ENCODE results near the gene STK25. TPM values are rescaled to one million over a fixed set of nuclear protein-coding genes. Genes with fewer than 3 reads are reported as not detected.

The STK25 gene
- total and polyA plus RNA-seq, 2 donors (not counting 3 experiments of a cell fraction or from before 2014, with no cell fraction given): 286 to 715 TPM

DNA sequence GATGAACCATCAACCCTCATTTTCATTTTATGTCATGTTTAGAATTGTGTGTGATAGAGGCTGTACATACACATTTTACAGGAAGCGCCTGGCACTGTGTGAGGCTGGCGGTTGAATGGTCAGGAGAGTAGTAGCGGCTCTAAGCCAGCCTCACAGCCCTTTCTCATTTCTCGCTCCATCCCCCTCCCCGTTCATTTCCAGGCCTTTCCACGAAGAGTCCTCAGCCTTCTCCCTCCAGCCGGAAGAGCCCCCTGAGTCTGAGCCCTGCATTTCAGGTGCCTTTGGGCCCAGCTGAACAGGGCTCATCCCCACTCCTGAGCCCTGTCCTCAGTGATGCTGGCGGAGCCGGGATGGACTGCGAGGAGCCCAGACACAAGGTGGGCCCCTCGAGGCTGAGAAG lies 51.8 kb downstream of the STK25 start:
- DNase-seq (ENCODE audit: low read depth, low spot score) (no peak), FAIRE-seq (no peak)
- Histone ChIP-seq H3K9ac (replicated peaks; ENCODE audit: extremely low read depth, insufficient read depth, low read length) (no peak overlapping the region), H3K27ac (ENCODE audit: insufficient read depth, low read depth, low read length) (no peak overlapping the region), H3K79me2 (ENCODE audit: control insufficient read depth, insufficient read depth, low read length) (no peaks in the 10 kb centered on the region), H2AFZ (ENCODE audit: low read depth, low read length) (no peak overlapping the region), H3K9me1 (replicated peaks; ENCODE audit: control insufficient read depth, extremely low read depth, insufficient read depth, low read length) (no peaks in the 10 kb centered on the region), H3K27me3 (ENCODE audit: control insufficient read depth in 2 of 2, insufficient read depth in 2 of 2, low read length in 2 of 2) (no peaks in the 10 kb centered on the region), H3K4me3 (replicated peaks in 1 of 3; ENCODE audit: insufficient read depth in 1 of 3, low read depth in 1 of 3, low read length in 3 of 3) (no peak overlapping the region), H4K20me1 (replicated peaks; ENCODE audit: control insufficient read depth, extremely low read depth, insufficient read depth, low read length) (no peaks in the 10 kb centered on the region), H3K4me1 (ENCODE audit: control insufficient read depth, extremely low read depth, insufficient read depth, low read length) (no peaks in the 10 kb centered on the region), H3K4me2 (ENCODE audit: insufficient read depth, low read length) (no peak overlapping the region), H3K36me3 (ENCODE audit: control insufficient read depth in 2 of 2, extremely low read depth in 1 of 2, insufficient read depth in 2 of 2, low read length in 2 of 2) (no peaks in the 10 kb centered on the region), H3K9me3 (replicated peaks; ENCODE audit: control insufficient read depth, insufficient read depth, low read length) (no peaks in the 10 kb centered on the region)
- ChIA-PET POLR2A (no interaction called here), CTCF (no interaction called here)
- BruUV-seq (replicated peaks): no TSS peak
- dilution Hi-C loops (cut with MboI; ENCODE audit: extremely low pct_ligation_motif_present, low sequenced_read_pairs): no loop called here
- intact Hi-C loops (cut with micrococcal nuclease): loop anchor here (5.0 kb wide), 1 partner anchor 74 kb away; no protein-coding TSS in a partner anchor
- TF ChIP-seq, protein P1, sequence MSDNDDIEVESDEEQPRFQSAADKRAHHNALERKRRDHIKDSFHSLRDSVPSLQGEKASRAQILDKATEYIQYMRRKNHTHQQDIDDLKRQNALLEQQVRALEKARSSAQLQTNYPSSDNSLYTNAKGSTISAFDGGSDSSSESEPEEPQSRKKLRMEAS (IDR thresholded peaks at IDR 0.05; ENCODE audit: insufficient read depth, insufficient read length): no peak
- TF ChIP-seq POLR2A (IDR thresholded peaks at IDR 0.05; ENCODE audit: low read depth, low read length) (no peak), JUN (IDR thresholded peaks at IDR 0.05; ENCODE audit: borderline replicate concordance, insufficient read depth, insufficient read length, low read depth) (no peak), EZH2 (IDR thresholded peaks at IDR 0.05; ENCODE audit: borderline replicate concordance, low read depth, low read length, severe bottlenecking) (no peak), POLR2AphosphoS5 (IDR thresholded peaks at IDR 0.05; ENCODE audit: insufficient read depth, low read depth, low read length) (no peak)

DNA sequence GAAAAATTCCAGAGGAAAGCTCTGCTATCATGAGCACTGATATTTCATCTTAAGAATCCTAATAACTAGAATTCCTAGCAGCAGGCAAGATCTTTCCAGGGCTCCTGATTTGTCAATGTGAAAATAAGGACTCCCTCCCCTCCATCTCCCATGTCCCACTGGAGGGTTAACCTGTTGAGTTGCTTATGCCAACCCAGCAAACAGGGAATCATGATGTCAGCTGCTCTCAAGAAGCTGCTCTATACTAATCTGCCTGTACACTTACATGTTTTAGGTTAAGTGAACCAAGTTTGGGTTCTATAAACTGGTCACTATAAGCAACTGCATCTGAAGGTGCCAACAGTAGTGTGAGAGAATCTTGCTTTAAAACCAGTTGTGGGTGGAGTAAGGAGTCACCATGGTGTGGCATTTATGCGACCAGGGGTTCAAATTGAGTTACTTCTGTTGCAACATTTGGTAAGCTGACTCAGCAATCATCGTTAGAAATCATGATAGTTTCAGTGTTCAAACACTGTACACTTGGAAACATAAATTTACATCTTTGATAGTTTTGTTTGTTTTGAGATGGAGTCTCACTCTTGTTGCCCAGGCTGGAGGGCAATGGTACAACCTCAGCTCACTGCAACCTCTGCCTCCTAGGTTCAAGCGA lies 53.4 kb downstream of the STK25 start:
- no peaks in the 10 kb centered on the region for H3K36me3 ChIP-seq (ENCODE audit: control insufficient read depth in 2 of 2, extremely low read depth in 1 of 2, insufficient read depth in 2 of 2, low read length in 2 of 2)
- H3K27me3 ChIP-seq (ENCODE audit: control insufficient read depth in 2 of 2, insufficient read depth in 2 of 2, low read length in 2 of 2): no peaks in the 10 kb centered on the region
- no peak for TF ChIP-seq POLR2AphosphoS5 (IDR thresholded peaks at IDR 0.05; ENCODE audit: insufficient read depth, low read depth, low read length)
- no peak for TF ChIP-seq GATA2 (IDR thresholded peaks at IDR 0.05; ENCODE audit: insufficient read depth, insufficient read length, low read depth, low read length)
- no peak for TF ChIP-seq EZH2 (IDR thresholded peaks at IDR 0.05; ENCODE audit: borderline replicate concordance, low read depth, low read length, severe bottlenecking)
- TF ChIP-seq POLR2A (IDR thresholded peaks at IDR 0.05; ENCODE audit: low read depth, low read length): no peak
- TF ChIP-seq MYC (IDR thresholded peaks at IDR 0.05; ENCODE audit: low read depth, low read length): no peak
- no peak for TF ChIP-seq JUN (IDR thresholded peaks at IDR 0.05; ENCODE audit: borderline replicate concordance, insufficient read depth, insufficient read length, low read depth)
- TF ChIP-seq, protein P1 (IDR thresholded peaks at IDR 0.05; ENCODE audit: insufficient read depth, insufficient read length): no peak
- TF ChIP-seq, protein P2, sequence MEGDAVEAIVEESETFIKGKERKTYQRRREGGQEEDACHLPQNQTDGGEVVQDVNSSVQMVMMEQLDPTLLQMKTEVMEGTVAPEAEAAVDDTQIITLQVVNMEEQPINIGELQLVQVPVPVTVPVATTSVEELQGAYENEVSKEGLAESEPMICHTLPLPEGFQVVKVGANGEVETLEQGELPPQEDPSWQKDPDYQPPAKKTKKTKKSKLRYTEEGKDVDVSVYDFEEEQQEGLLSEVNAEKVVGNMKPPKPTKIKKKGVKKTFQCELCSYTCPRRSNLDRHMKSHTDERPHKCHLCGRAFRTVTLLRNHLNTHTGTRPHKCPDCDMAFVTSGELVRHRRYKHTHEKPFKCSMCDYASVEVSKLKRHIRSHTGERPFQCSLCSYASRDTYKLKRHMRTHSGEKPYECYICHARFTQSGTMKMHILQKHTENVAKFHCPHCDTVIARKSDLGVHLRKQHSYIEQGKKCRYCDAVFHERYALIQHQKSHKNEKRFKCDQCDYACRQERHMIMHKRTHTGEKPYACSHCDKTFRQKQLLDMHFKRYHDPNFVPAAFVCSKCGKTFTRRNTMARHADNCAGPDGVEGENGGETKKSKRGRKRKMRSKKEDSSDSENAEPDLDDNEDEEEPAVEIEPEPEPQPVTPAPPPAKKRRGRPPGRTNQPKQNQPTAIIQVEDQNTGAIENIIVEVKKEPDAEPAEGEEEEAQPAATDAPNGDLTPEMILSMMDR (IDR thresholded peaks at IDR 0.05; ENCODE audit: extremely low read depth in 1 of 2, insufficient read depth in 1 of 2, low read depth in 1 of 2, low read length in 2 of 2): no peak
- ChIA-PET POLR2A (interaction anchor here (0.8 kb wide), 1 partner anchor 8 kb away, joined by 5 read pairs; no protein-coding TSS in a partner anchor), CTCF (no interaction called here)
- H4K20me1 ChIP-seq (replicated peaks; ENCODE audit: control insufficient read depth, extremely low read depth, insufficient read depth, low read length): no peaks in the 10 kb centered on the region
- no peaks in the 10 kb centered on the region for H3K9me1 ChIP-seq (replicated peaks; ENCODE audit: control insufficient read depth, extremely low read depth, insufficient read depth, low read length)
- H3K4me2 ChIP-seq (ENCODE audit: insufficient read depth, low read length): no peak overlapping the region
- no peak overlapping the region for H3K27ac ChIP-seq (ENCODE audit: insufficient read depth, low read depth, low read length)
- no peaks in the 10 kb centered on the region for H3K4me1 ChIP-seq (ENCODE audit: control insufficient read depth, extremely low read depth, insufficient read depth, low read length)
- H3K4me3 ChIP-seq (replicated peaks in 1 of 3; ENCODE audit: insufficient read depth in 1 of 3, low read depth in 1 of 3, low read length in 3 of 3): no peak overlapping the region
- BruUV-seq (replicated peaks): no TSS peak
- intact Hi-C loops (cut with micrococcal nuclease) (loop anchor here (5.0 kb wide), 1 partner anchor 73 kb away; no protein-coding TSS in a partner anchor), dilution Hi-C loops (cut with MboI; ENCODE audit: extremely low pct_ligation_motif_present, low sequenced_read_pairs) (no loop called here)
- H2AFZ ChIP-seq (ENCODE audit: low read depth, low read length): no peak overlapping the region
- no peaks in the 10 kb centered on the region for H3K9me3 ChIP-seq (replicated peaks; ENCODE audit: control insufficient read depth, insufficient read depth, low read length)
- H3K79me2 ChIP-seq (ENCODE audit: control insufficient read depth, insufficient read depth, low read length): no peaks in the 10 kb centered on the region
- no peak overlapping the region for H3K9ac ChIP-seq (replicated peaks; ENCODE audit: extremely low read depth, insufficient read depth, low read length)
- FAIRE-seq: no peak
- DNase-seq (ENCODE audit: low read depth, low spot score): no peak
